ENCODE measurements around the gene CNR2. TPM values are rescaled to one million over a fixed set of nuclear protein-coding genes. Genes with fewer than 3 reads are reported as not detected.

Gene CNR2
- total RNA-seq, 1 experiment from 2014 or later, result not detected

DNA sequence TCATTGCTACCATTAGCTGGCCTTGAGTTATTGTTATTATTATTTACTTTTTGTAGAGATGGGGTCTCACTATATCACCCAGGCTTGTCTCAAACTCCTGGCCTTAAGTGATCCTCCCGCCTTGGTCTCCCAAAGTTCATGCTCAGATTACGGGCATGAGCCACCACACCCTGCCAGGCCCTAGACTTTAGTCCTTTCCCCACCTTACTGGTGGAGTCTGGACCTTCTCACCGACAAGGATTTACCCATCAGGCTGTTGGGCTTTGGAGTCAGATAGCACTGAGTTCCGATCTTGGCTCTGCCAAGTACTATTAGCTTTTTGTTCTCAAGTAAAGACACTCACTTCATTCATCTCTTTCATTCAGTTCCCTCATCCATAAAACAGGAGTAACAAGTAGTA, 17.2 kb downstream of the CNR2 start:
- no peaks in the 10 kb centered on the region for H3K36me3 Mint-ChIP-seq (ENCODE audit: insufficient read depth in 1 of 3, low read depth in 3 of 3)
- no peak overlapping the region for H2BK20ac ChIP-seq (ENCODE audit: low read depth, low read length, poor library complexity, severe bottlenecking)
- H3K4ac ChIP-seq (ENCODE audit: low read depth, low read length), result no peak overlapping the region
- TF ChIP-seq, protein P1, sequence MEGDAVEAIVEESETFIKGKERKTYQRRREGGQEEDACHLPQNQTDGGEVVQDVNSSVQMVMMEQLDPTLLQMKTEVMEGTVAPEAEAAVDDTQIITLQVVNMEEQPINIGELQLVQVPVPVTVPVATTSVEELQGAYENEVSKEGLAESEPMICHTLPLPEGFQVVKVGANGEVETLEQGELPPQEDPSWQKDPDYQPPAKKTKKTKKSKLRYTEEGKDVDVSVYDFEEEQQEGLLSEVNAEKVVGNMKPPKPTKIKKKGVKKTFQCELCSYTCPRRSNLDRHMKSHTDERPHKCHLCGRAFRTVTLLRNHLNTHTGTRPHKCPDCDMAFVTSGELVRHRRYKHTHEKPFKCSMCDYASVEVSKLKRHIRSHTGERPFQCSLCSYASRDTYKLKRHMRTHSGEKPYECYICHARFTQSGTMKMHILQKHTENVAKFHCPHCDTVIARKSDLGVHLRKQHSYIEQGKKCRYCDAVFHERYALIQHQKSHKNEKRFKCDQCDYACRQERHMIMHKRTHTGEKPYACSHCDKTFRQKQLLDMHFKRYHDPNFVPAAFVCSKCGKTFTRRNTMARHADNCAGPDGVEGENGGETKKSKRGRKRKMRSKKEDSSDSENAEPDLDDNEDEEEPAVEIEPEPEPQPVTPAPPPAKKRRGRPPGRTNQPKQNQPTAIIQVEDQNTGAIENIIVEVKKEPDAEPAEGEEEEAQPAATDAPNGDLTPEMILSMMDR (conservative IDR thresholded peaks at IDR 0.05), result no peak
- H3K27ac ChIP-seq (ENCODE audit: insufficient read length, low read depth, low read length), result no peak overlapping the region
- H3K9me3 ChIP-seq (ENCODE audit: control insufficient read depth, low read depth, low read length), result no peaks in the 10 kb centered on the region
- H3K18ac ChIP-seq (ENCODE audit: insufficient read length, low read depth, low read length), result no peak overlapping the region
- H3K4me1 Mint-ChIP-seq, result peaks cover 5 to 12% of the 10 kb centered on the region in 2 experiments
- H2BK5ac ChIP-seq (ENCODE audit: insufficient read length, low read length), result no peak overlapping the region
- H3K23ac ChIP-seq (ENCODE audit: insufficient read length, low read depth, low read length), result no peak overlapping the region
- H2BK120ac ChIP-seq (ENCODE audit: low read depth, low read length, poor library complexity, severe bottlenecking), result no peak overlapping the region
- no peaks in the 10 kb centered on the region for H3K23me2 ChIP-seq (ENCODE audit: insufficient read length, low read depth, low read length, poor library complexity, severe bottlenecking)
- no peak overlapping the region for H4K5ac ChIP-seq (ENCODE audit: insufficient read length, low read depth, low read length)
- H3K9me3 Mint-ChIP-seq, result no peaks in the 10 kb centered on the region
- H3K4me1 ChIP-seq (ENCODE audit: insufficient read depth, low read length), result no peaks in the 10 kb centered on the region
- no peak overlapping the region for H3K9ac ChIP-seq (ENCODE audit: extremely low read depth, insufficient read length, low read length)
- H2AK5ac ChIP-seq (ENCODE audit: insufficient read length, low read length), result no peak overlapping the region
- H2BK15ac ChIP-seq (ENCODE audit: low read depth, low read length), result no peak overlapping the region
- no peak overlapping the region for H3K4me2 ChIP-seq (ENCODE audit: insufficient read depth, insufficient read length, low read length)
- no peak overlapping the region for H3T11ph ChIP-seq (ENCODE audit: low read length)
- peaks cover 34% of the 10 kb centered on the region for H3K27me3 Mint-ChIP-seq (ENCODE audit: low read depth)
- H3K14ac ChIP-seq (ENCODE audit: insufficient read depth, low read length), result no peak overlapping the region
- H3K27ac Mint-ChIP-seq, result no peak overlapping the region
- no peak overlapping the region for H3K4me3 Mint-ChIP-seq
- no peaks in the 10 kb centered on the region for H4K20me1 ChIP-seq (ENCODE audit: control insufficient read depth, insufficient read depth, insufficient read length)
- no peak overlapping the region for H3K56ac ChIP-seq (ENCODE audit: insufficient read length, low read depth, low read length)
- no peak overlapping the region for H4K8ac ChIP-seq (replicated peaks; ENCODE audit: insufficient read length, low read depth, low read length)
- H3K79me1 ChIP-seq (ENCODE audit: insufficient read depth, low read depth, low read length, poor library complexity, severe bottlenecking), result no peaks in the 10 kb centered on the region
- H2BK12ac ChIP-seq (ENCODE audit: insufficient read length, low read depth, low read length), result no peak overlapping the region
- WGBS (ENCODE audit: extremely low coverage, insufficient read length, low lambda C conversion rate), result no CpG with 5 or more reads among the region's 4 CpGs
- no peaks in the 10 kb centered on the region for H3K79me2 ChIP-seq (ENCODE audit: insufficient read depth, low read length)
- no peak for DNase-seq
- no peak overlapping the region for H2AFZ ChIP-seq (ENCODE audit: low read length)
- no peak overlapping the region for H4K91ac ChIP-seq (ENCODE audit: insufficient read length, low read depth, low read length)
- H3K27me3 ChIP-seq (ENCODE audit: insufficient read depth, low read length), result no peaks in the 10 kb centered on the region
